Activated CD4-positive, alpha-beta T cell treated with anti-CD3 and anti-CD28 coated beads, Interleukin-2, Interleukin-4, amounts not matched to agents 100 ng/mL and 50 ng/mL, durations not matched to agents 16 hours and 8 hours (primary cell): ENCODE results near the gene MORN1.

ENCODE experiments used
- DNase-seq: peaks from one replicate; pipeline ENCODE4 v3.0.0-alpha.2; 2020; ENCODE audit warnings: low spot score

MORN1 gene

GRCh38 chr1:2289607-2290006 is 101.7 kb downstream of the MORN1 start:
- no peak for DNase-seq

GRCh38 chr1:2288816-2289536 is 102.4 kb downstream of the MORN1 start:
- no peak for DNase-seq

GRCh38 chr1:2288311-2288710 is 103.0 kb downstream of the MORN1 start:
- DNase-seq = peak; percentile 20

GRCh38 chr1:2287649-2288048 is 103.7 kb downstream of the MORN1 start:
- no peak for DNase-seq

GRCh38 chr1:2286923-2287322 is 104.4 kb downstream of the MORN1 start:
- no peak for DNase-seq

DNA sequence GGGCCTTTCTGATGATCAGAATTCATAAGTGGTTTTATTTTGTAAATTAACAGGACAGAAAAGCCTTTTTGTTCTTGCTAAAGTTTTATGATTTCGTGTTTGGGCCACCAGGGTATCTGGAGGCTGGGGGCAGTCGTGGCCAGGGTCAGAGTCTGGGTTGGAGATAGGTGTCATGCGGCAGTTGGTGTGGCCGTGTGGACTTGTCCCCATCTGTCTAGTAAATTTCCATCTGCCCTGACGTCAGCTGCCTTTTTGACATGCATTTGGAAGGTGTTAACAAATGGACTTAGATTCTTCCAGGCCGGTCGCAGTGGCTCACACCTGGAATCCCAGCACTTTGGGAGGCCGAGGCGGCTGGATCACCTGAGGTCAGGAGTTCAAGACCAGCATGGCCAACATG is 106.4 kb downstream of the MORN1 start:
- no peak for DNase-seq

DNA sequence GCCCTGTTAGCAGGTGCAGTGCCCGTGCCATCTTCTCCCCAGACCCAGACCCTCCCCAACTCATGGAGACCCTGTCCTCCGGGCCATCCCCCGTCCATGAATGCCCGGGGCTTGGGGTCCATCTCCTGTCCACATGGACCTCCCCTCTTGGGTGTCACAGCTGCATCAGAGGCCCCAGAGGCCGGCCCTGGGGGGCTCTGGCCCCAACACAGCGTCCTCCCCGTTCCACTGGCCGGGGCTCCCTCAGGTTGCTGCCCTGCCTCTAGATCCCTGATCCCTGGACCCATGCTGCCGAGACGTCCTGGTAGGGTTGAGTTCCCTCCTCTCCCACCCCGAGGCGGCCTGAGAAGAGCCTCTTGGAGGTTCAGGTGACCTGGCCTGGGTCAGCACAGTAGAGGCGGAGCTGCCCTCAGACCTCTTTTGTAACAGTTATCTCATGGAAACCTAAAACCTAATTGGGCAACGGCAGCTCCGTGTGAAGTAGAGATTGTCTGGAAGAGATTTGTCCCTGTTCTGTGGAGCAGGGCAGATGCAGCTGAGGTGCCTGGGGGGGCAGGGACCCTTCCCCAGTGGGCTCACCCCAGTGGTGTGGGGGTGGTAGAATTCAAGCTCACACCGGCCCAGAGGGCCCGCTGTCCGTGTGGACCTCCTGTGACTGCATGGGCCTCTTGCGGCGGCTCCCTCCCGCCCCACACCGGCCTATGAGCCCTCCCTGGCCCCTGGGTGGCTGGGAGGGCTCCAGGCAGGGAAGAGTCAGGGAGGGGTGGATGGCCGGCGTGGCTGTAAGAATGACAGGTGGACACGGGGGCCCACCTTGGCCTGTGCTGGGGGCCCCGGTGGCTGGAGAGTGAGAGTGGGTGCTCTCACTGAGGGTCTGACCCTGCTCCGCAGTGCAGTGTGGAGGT is 107.1 kb downstream of the MORN1 start:
- DNase-seq = no peak

GRCh38 chr1:2283371-2283990 is 107.9 kb downstream of the MORN1 start:
- DNase-seq = no peak

- DNase-seq = no peak
Measured at GRCh38 chr1:2282556-2283270, 108.6 kb downstream of the MORN1 start.

GRCh38 chr1:2279817-2280216 is 111.5 kb downstream of the MORN1 start:
- no peak for DNase-seq

DNA sequence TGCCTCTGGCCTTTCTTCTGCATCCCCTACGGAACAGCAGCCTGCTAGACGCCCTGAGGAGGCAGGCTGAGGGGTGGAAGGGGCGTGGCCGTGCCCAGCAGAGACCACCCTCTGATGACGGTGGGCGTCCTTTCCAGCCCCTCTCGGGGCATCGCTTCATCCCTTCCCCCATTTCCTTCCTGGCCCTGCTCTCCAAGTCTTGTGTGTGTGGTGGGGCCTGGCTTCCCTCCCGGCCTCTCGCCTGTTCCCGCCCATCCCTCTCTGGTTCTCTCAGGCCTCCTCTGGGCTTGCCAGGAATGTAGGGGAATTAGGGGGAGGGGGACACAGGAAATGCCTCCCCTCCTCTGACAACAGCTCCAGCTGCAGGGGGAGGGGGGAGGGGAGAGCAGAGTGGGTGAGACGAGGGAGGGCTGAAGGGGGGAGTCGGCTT is 112.1 kb downstream of the MORN1 start:
- no peak for DNase-seq

- no peak for DNase-seq
Measured at GRCh38 chr1:2278591-2279209, 112.7 kb downstream of the MORN1 start.

- DNase-seq = no peak
Measured at GRCh38 chr1:2277741-2278488, 113.4 kb downstream of the MORN1 start.

DNA sequence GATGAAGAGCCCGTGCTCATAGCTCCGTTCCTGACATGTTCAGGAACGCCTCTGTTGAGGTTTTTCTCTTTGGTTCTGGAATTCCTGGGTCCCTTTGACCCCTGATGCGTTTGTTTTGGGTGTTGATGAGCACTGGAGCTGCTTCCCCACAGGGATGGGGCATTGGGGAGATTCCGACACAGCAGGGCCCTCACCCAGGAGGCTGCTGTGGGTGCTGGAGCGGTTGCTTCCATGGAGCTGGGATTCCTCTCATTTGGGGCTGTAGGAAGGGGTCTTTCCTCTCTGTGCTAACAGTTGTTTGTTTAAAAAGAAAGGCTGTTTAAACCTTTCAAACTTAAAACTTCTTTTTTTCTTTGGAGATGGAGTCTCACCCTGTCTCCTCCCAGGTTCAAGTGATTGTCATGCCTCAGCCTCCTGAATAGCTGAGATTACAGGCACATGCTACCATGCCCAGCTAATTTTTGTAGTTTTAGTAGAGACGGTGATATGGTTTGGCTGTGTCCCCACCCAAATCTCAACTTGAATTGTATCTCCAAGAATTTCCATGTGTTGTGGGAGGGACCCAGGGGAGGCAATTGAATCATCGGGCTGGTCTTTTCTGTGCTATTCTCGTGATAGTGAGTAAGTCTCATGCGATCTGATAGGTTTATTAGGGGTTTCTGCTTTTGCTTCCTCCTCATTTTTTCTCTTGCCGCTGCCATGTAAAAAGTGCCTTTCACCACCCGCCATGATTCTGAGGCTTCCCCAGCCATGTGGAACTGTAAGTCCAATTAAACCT is 114.4 kb downstream of the MORN1 start:
- DNase-seq = no peak

DNA sequence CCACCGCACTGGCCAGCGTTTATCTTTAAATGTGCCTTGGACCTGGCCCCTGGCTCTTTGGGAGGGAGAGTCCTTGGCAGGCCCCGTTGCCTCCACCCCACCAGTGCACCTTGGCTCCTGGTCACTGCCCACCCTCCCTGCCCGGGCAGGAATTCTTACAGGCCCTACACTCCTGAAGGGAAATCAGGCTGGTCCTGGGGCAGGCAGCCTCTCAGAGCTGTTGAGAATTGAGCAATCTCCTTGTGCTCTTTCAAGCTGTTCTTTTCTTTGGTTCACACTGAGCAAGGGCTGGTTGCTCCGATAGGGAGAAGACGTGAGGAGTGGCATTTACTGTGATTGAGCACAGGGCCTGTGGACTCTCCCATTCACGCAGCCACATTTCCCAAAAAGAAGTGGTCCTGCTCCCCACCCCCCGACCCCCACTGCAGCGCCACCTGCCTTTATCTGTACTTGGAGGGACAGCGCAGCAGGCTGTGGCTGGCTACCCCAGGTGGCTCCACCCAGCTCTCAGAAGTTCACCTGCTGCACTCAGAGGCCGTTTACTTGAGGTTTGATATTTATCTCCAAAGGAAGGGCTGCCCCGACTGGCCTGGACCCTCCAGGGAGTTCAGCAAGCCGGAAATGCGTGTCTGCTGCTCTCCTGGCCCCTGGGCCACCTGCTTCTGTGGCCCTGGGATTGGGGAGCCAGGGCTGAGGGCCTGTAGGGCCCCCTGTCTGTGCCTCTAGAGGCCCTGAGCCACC is 115.4 kb downstream of the MORN1 start:
- no peak for DNase-seq

- DNase-seq = no peak
Measured at GRCh38 chr1:2274929-2275475, 116.4 kb downstream of the MORN1 start.

GRCh38 chr1:2274231-2274928 is 117.0 kb downstream of the MORN1 start:
- no peak for DNase-seq

DNA sequence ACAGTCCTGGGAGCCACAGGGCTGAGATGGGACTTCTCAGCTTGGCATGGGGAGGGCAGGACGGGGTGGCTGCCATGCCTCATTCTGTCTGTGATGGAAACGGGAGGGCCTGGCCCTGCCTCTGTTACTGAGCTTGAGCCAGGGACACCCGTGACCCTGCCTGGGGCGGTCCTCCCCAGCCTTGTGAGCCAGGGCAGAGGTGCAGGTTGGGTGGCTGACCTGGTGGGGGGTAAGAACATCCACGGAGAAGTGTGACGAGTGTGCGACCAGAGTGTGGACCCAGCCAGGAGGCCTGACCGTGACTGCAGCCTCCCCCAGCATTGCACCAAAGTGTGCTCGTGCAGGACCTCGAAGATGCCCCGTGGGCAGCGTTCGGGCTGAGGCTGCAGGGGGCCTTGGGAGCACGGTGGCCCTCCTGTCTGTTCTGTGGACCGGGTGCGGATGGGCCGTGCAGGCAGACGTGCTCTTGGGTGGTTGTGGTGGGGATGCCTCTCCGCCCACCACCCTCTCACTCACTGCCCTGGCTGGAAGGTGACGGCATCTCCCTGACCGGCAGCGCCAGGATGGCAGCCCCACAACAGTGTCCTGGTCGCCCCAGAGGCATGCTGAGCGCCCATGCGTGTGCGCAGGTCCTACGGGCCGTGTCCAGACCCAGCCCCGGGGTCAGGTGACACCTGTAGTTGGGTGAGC is 117.8 kb downstream of the MORN1 start:
- DNase-seq = no peak
